Osteoblast (primary cell): Measurements from ENCODE around the gene FBXO44. TPM values are rescaled to one million over a fixed set of nuclear protein-coding genes. Genes with fewer than 3 reads are reported as not detected.

ENCODE experiments used
- DNase-seq: peaks from one replicate; pipeline ENCODE4 v3.0.0; 2011; ENCODE audit warnings: low spot score, mixed read lengths; ENCODE audit not compliant: insufficient read length; ENCODE audit errors: missing footprints
- H2AFZ ChIP-seq: 2 replicates; pipeline ENCODE4 v1.6.0; 2011; ENCODE audit warnings: mild to moderate bottlenecking, low read length
- H3K27ac ChIP-seq: 2 replicates; pipeline ENCODE4 v1.5.1; 2011; ENCODE audit warnings: mild to moderate bottlenecking, low read depth, low read length, moderate library complexity
- H3K27me3 ChIP-seq: 2 replicates; pipeline ENCODE4 v1.6.0; 2012; ENCODE audit warnings: mild to moderate bottlenecking, control low read depth, inconsistent platforms, low read length, moderate library complexity; ENCODE audit not compliant: insufficient read depth
- H3K36me3 ChIP-seq: 2 replicates; pipeline ENCODE4 v1.5.1; 2011; ENCODE audit warnings: mild to moderate bottlenecking, low read length, control low read depth, moderate library complexity; ENCODE audit not compliant: insufficient read depth
- H3K4me1 ChIP-seq: 2 replicates; pipeline ENCODE4 v1.5.1; 2011; ENCODE audit warnings: mild to moderate bottlenecking, low read length, control low read depth, moderate library complexity; ENCODE audit not compliant: insufficient read depth
- H3K4me2 ChIP-seq: 2 replicates; pipeline ENCODE4 v1.6.0; 2011; ENCODE audit warnings: mild to moderate bottlenecking, low read length; ENCODE audit not compliant: insufficient read depth
- H3K4me3 ChIP-seq: fragments of 200-600 bp; sonication (generic); 3 replicates; pipeline ENCODE4 v1.5.1; 2012; ENCODE audit warnings: mild to moderate bottlenecking, low read length, inconsistent platforms; ENCODE audit not compliant: insufficient read depth
- H3K79me2 ChIP-seq: 2 replicates; pipeline ENCODE4 v1.6.0; 2012; ENCODE audit warnings: mild to moderate bottlenecking, low read length, control low read depth, inconsistent platforms; ENCODE audit not compliant: insufficient read depth
- H3K9me3 ChIP-seq: 2 replicates; pipeline ENCODE4 v1.5.1; 2011; ENCODE audit warnings: low read depth, low read length, control low read depth
- H4K20me1 ChIP-seq: 2 replicates; pipeline ENCODE4 v1.6.0; 2012; ENCODE audit warnings: mild to moderate bottlenecking, low read length, control low read depth; ENCODE audit not compliant: insufficient read depth
- CTCF ChIP-seq: IDR thresholded peaks from 2 replicates; pipeline ENCODE4 v1.5.1; 2011; ENCODE audit warnings: mild to moderate bottlenecking, low read depth, low read length, moderate library complexity; ENCODE audit errors: extremely low read depth
- total RNA-seq: library from RNA; depleted of rRNA; stranded (reverse); fragments of >200 nt; gene quantifications from 2 replicates; pipeline ENCODE4 v1.2.3, GENCODE V29; 2012

FBXO44 gene
- total RNA-seq, 1 donor = 16.3 TPM

GRCh38 chr1:11704194-11704529, 49.5 kb downstream of the FBXO44 start:
- TF ChIP-seq CTCF = no peak
- no peak overlapping the region for H2AFZ ChIP-seq

GRCh38 chr1:11704691-11705475, 50.2 kb downstream of the FBXO44 start:
- DNase-seq = peak; percentile 76
- H3K9me3 ChIP-seq = no peaks in the 10 kb centered on the region
- no peak overlapping the region for H2AFZ ChIP-seq
- H3K4me2 ChIP-seq = no peak overlapping the region
- no peak overlapping the region for H3K4me3 ChIP-seq
- H3K27me3 ChIP-seq = peaks cover 60% of the 10 kb centered on the region
- no peak for TF ChIP-seq CTCF
- H4K20me1 ChIP-seq = no peaks in the 10 kb centered on the region
- no peaks in the 10 kb centered on the region for H3K36me3 ChIP-seq
- no peaks in the 10 kb centered on the region for H3K4me1 ChIP-seq
- H3K27ac ChIP-seq = no peak overlapping the region
- no peaks in the 10 kb centered on the region for H3K79me2 ChIP-seq

More at GRCh38 chr1:11704194-11704529, 49.5 kb downstream of the FBXO44 start:
- H3K27me3 ChIP-seq = peaks cover 61% of the 10 kb centered on the region
- H3K9me3 ChIP-seq = no peaks in the 10 kb centered on the region
- H3K36me3 ChIP-seq = no peaks in the 10 kb centered on the region
- no peak overlapping the region for H3K27ac ChIP-seq
- DNase-seq = peak; percentile 86
- H3K4me1 ChIP-seq = no peaks in the 10 kb centered on the region
- no peaks in the 10 kb centered on the region for H3K79me2 ChIP-seq
- H3K4me3 ChIP-seq = no peak overlapping the region
- no peak overlapping the region for H3K4me2 ChIP-seq
- no peaks in the 10 kb centered on the region for H4K20me1 ChIP-seq

- DNase-seq = peak; percentile 68
- Histone ChIP-seq H3K4me2 (no peak overlapping the region), H3K27me3 (peaks cover 57% of the 10 kb centered on the region), H3K4me1 (no peaks in the 10 kb centered on the region), H2AFZ (no peak overlapping the region), H3K79me2 (no peaks in the 10 kb centered on the region), H3K4me3 (no peak overlapping the region), H3K36me3 (no peaks in the 10 kb centered on the region), H4K20me1 (no peaks in the 10 kb centered on the region), H3K27ac (no peak overlapping the region), H3K9me3 (no peaks in the 10 kb centered on the region)
- TF ChIP-seq CTCF = no peak
These were observed 50.9 kb downstream of the FBXO44 start for GRCh38 chr1:11705596-11705995.

- H3K27me3 ChIP-seq = peaks cover 51% of the 10 kb centered on the region
- no peak for TF ChIP-seq CTCF
- no peaks in the 10 kb centered on the region for H3K4me1 ChIP-seq
- H3K4me3 ChIP-seq = no peak overlapping the region
- no peak overlapping the region for H2AFZ ChIP-seq
- H3K4me2 ChIP-seq = no peak overlapping the region
- no peaks in the 10 kb centered on the region for H3K36me3 ChIP-seq
- H3K79me2 ChIP-seq = no peaks in the 10 kb centered on the region
- DNase-seq = no peak
- H3K9me3 ChIP-seq = no peaks in the 10 kb centered on the region
- H3K27ac ChIP-seq = no peak overlapping the region
- H4K20me1 ChIP-seq = no peaks in the 10 kb centered on the region
These were observed 51.6 kb downstream of the FBXO44 start for GRCh38 chr1:11706292-11706691.
